NB4 (cell line): ENCODE results near the gene USP31.

Source experiments
- DNase-seq: peaks from one replicate; pipeline ENCODE4 v3.0.0; 2010; ENCODE audit warnings: low read depth
- H3K4me3 ChIP-seq: one replicate; pipeline ENCODE4 v1.5.1; 2011; ENCODE audit warnings: mild to moderate bottlenecking, low read depth, low read length, moderate library complexity
- MYC ChIP-seq: IDR thresholded peaks from 2 replicates; pipeline ENCODE4 v1.6.1; 2011; ENCODE audit warnings: low read depth, low read length
- POLR2A ChIP-seq: IDR thresholded peaks from 2 replicates; pipeline ENCODE4 v1.6.1; 2011; ENCODE audit warnings: mild to moderate bottlenecking; ENCODE audit not compliant: insufficient read length; ENCODE audit errors: extremely low read depth
- TF ChIP-seq, protein P1 (sequence below): IDR thresholded peaks from one replicate; pipeline ENCODE4 v1.5.1; 2012; ENCODE audit warnings: low read depth, low read length
- TF ChIP-seq, protein P2 (sequence below): IDR thresholded peaks from 2 replicates; pipeline ENCODE4 v1.6.1; 2011; ENCODE audit warnings: low read depth, low read length

Gene USP31

DNA sequence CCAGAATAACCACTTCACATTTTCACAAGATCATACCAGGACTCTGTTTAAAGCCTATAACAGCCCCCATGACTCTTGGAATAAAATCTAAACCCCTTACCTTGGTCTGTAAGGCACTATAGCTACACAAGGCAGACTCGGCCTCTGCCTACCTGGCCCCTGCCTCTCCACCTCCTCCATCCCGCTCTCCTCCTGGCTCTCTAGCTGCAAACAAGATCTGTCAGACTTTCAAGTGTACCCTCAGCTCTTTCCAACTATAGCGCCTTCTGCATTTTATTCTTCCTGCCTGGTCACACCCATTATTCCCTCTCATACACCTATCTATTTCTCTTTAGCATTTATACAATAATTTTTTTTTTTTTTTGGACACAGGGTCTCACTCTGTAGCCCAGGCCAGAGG lies 8.2 kb downstream of the USP31 start:
- DNase-seq = no peak
- TF ChIP-seq POLR2A (no peak), MYC (no peak)
- TF ChIP-seq, protein P1, sequence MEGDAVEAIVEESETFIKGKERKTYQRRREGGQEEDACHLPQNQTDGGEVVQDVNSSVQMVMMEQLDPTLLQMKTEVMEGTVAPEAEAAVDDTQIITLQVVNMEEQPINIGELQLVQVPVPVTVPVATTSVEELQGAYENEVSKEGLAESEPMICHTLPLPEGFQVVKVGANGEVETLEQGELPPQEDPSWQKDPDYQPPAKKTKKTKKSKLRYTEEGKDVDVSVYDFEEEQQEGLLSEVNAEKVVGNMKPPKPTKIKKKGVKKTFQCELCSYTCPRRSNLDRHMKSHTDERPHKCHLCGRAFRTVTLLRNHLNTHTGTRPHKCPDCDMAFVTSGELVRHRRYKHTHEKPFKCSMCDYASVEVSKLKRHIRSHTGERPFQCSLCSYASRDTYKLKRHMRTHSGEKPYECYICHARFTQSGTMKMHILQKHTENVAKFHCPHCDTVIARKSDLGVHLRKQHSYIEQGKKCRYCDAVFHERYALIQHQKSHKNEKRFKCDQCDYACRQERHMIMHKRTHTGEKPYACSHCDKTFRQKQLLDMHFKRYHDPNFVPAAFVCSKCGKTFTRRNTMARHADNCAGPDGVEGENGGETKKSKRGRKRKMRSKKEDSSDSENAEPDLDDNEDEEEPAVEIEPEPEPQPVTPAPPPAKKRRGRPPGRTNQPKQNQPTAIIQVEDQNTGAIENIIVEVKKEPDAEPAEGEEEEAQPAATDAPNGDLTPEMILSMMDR = no peak
- TF ChIP-seq, protein P2, sequence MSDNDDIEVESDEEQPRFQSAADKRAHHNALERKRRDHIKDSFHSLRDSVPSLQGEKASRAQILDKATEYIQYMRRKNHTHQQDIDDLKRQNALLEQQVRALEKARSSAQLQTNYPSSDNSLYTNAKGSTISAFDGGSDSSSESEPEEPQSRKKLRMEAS = no peak
- no peak overlapping the region for H3K4me3 ChIP-seq

DNA sequence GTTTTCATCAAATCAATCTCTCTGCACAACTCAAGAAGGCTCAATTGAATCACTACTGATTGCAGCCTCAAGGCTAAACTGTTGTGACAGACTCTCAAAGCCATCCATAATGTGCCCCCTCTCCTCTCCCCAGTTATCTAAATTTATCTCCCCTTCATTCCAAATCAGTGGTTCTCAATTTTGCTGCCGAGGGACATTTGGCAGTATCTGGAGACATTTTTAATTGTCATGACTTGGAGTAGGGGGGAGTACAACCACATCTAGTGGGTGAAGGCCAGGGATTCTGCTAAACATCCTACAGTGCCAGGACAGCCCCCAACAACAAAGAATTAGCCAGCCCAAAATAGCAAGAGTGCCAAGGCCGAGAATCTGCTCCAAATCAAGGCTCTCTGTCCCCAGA lies 9.1 kb downstream of the USP31 start:
- TF ChIP-seq MYC (no peak), POLR2A (no peak)
- TF ChIP-seq, protein P1 = no peak
- TF ChIP-seq, protein P2 = no peak
- H3K4me3 ChIP-seq = no peak overlapping the region
- DNase-seq = no peak

DNA sequence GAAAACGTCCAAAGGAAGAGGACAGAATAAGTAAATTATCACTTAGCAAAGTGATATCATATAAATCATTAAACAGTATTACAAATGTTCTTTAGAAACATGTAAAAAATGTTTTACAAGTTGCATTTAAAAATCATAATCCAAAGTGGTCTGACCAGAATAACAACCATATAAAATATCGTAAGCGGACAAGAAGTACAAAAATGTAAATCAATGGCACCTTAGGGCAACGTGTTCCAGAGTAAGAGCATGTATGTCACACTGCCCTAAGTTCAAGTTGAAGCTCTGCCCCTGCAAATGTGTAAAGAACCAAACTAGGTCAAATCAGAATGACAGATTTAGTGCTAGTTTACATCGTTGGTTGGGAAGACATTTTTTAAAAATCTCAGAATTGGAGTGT lies 11.4 kb downstream of the USP31 start:
- H3K4me3 ChIP-seq = no peak overlapping the region
- TF ChIP-seq, protein P1 = no peak
- TF ChIP-seq, protein P2 = no peak
- no peak for TF ChIP-seq POLR2A
- DNase-seq = no peak

DNA sequence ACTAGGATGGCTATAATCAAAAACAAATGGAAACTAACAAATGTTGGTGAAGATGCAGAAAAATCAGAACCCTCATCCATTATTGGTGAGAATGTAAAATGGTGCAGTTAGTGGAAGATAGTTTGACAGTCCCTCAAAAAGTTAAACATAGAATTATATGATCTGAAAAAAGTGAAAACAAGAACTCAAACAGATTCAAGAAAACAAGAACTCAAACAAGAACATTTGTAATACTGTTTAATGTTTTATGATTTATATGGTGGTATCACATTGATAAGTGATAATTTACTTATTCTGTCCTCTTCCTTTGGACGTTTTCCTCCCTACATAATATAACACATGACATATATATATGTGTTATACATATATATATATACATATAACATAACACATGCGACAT lies 12.0 kb downstream of the USP31 start:
- H3K4me3 ChIP-seq = no peak overlapping the region
- DNase-seq = no peak
- no peak for TF ChIP-seq POLR2A
- TF ChIP-seq, protein P2 = no peak
- TF ChIP-seq, protein P1 = no peak
- no peak for TF ChIP-seq MYC

DNA sequence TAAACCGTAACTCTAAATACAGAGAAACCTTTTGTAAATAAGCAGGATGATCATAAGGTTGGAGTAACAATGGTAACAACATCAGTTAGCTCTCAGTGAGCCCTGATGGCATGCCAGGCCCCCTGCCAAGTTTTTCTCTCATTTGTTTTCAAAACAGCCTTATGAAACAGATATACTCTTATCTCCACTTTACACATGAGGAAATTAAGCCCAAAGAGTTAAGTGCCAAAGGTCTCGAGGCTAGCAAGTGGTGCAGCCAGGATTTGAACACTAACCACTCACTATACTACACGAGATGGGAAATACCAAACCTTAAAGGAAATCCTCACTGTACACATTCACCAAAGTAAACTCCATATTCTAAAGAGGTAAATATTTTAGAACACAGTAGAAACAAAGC lies 15.0 kb downstream of the USP31 start:
- DNase-seq = no peak
- TF ChIP-seq POLR2A (no peak), MYC (no peak)
- TF ChIP-seq, protein P1 = no peak
- TF ChIP-seq, protein P2 = no peak
- no peak overlapping the region for H3K4me3 ChIP-seq
